Psoas muscle (tissue), 8 donors: ENCODE data around the gene VSTM4. TPM values are rescaled to one million over a fixed set of nuclear protein-coding genes. Genes with fewer than 3 reads are reported as not detected.
A peak's percentile ranks its signal among the peaks of the same experiment; 100 is the strongest.

Source experiments
- ATAC-seq, 4 donors: fragments of 200-7000 bp; cut with Tn5 transposase; one replicate each; pipeline ENCODE4 v1.9.1; 2020; ENCODE audit warnings: moderate library complexity in 3 of 4, mild to moderate bottlenecking in 2 of 4
- DNase-seq, 2 donors: peaks; one replicate each; pipeline ENCODE4 v3.0.0-alpha.2; 2020
- H3K27ac ChIP-seq: fragments of 200-600 bp; one replicate; pipeline ENCODE4 v1.8.0; 2022
- H3K27me3 ChIP-seq, 3 donors: fragments of 200-600 bp in 1 of 3; one replicate each; pipeline versions ENCODE4 v1.6.1 to v1.8.0; 2013 to 2022; ENCODE audit warnings: low read length in 2 of 3, mild to moderate bottlenecking in 2 of 3, moderate library complexity in 1 of 3; ENCODE audit not compliant: insufficient read depth in 3 of 3
- H3K36me3 ChIP-seq, 2 donors: fragments of 200-600 bp in 1 of 2; one replicate each; pipeline versions ENCODE4 v1.6.1 to v1.8.0; 2013 to 2022; ENCODE audit warnings: low read depth in 1 of 2, mild to moderate bottlenecking in 1 of 2, moderate library complexity in 1 of 2; ENCODE audit not compliant: insufficient read depth in 1 of 2
- H3K4me1 ChIP-seq: fragments of 200-600 bp; one replicate; pipeline ENCODE4 v1.8.0; 2022
- H3K4me3 ChIP-seq: fragments of 200-600 bp; one replicate; pipeline ENCODE4 v1.8.0; 2022; ENCODE audit warnings: mild to moderate bottlenecking
- H3K9me3 ChIP-seq: fragments of 200-600 bp; one replicate; pipeline ENCODE4 v1.8.0; 2022
- CTCF ChIP-seq: fragments of 200-600 bp; IDR thresholded peaks from one replicate; pipeline ENCODE4 v1.8.0; 2022; ENCODE audit warnings: antibody characterized with exemption
- WGBS, 3 donors: extraction: QIAGEN DNeasy Blood & Tissue Kit; methylation state at CpG; one replicate each; pipeline versions ENCODE4 v1.1.6 to v1.1.7; 2013; 5-methylcytosine and 5-hydroxymethylcytosine counted together
- intact Hi-C, 2 donors: fragments of 100-400 bp; cut with DNase I; formaldehyde crosslinking; loops; one replicate each; pipeline versions ENCODE4 v1.11.0 to v1.14.2; 2022
- polyA plus RNA-seq, 3 donors: library from polyadenylated mRNA; stranded (reverse); fragments of 200-250 nt; gene quantifications; one replicate each; pipeline ENCODE4 v1.2.3, GENCODE V29; 2013
- total RNA-seq, 4 donors: library from RNA; stranded (reverse); fragmentation: NEBNext Ultra II Directional in 2 of 4; extraction: Animal tissue kit (Norgen Biotek cat#: 25700) in 2 of 4; gene quantifications; one replicate each; pipeline versions ENCODE4 v1.2.1 to v1.2.4, GENCODE V29; 2021 to 2023
- donor health status: healthy with polysubstance abuse.
- donor health status: DM: no; HTN: no; CAD: no; lungs with moderate emphysema.
- donor health status: Bipolar disorder and iron deficiency.
- donor health status: healthy.
- donor health status: DM: yes; HTN: yes; CAD: no.
- donor health status: DM: no; HTN: no; CAD: no.
- donor health status: DM: no; HTN: no; CAD: no.
- donor health status: DM: yes; HTN: yes; CAD: no.

Gene VSTM4
- total and polyA plus RNA-seq, 7 donors = 1.0 to 4.4 (median 1.8) TPM

GRCh38 chr10:49008091-49008490 lies 107.2 kb downstream of the VSTM4 start:
- H3K9me3 ChIP-seq = no peaks in the 10 kb centered on the region
- no peak for TF ChIP-seq CTCF
- H3K36me3 ChIP-seq = no peaks in the 10 kb centered on the region
- intact Hi-C loops = loop anchor here in 1 of 2 donors (10.0 kb wide), 1 partner anchor 107 kb away; the partner anchor contains the start of gene VSTM4
- H3K27me3 ChIP-seq = no peaks in the 10 kb centered on the region
- no peak for DNase-seq
- ATAC-seq = peak in 2 of 4 donors; percentile 40 to 47
- no peak overlapping the region for H3K4me3 ChIP-seq
- peaks cover 13% of the 10 kb centered on the region for H3K4me1 ChIP-seq
- no peak overlapping the region for H3K27ac ChIP-seq
- WGBS, 3 donors = 17% methylated on average over 1 of the region's 1 CpG

GRCh38 chr10:49007129-49007528 lies 108.2 kb downstream of the VSTM4 start:
- no peak overlapping the region for H3K27ac ChIP-seq
- no peak overlapping the region for H3K4me3 ChIP-seq
- no peak for DNase-seq
- no peaks in the 10 kb centered on the region for H3K9me3 ChIP-seq
- no peak for TF ChIP-seq CTCF
- ATAC-seq = no peak
- H3K27me3 ChIP-seq = no peaks in the 10 kb centered on the region
- H3K4me1 ChIP-seq = peaks cover 13% of the 10 kb centered on the region
- 65 to 83% (median 75%) methylated on average over 5 of the region's 5 CpGs for WGBS, 3 donors
- intact Hi-C loops = loop anchor here in 1 of 2 donors (10.0 kb wide), 1 partner anchor 108 kb away; the partner anchor contains the start of gene VSTM4
- H3K36me3 ChIP-seq = no peaks in the 10 kb centered on the region

GRCh38 chr10:49005270-49005669 lies 110.1 kb downstream of the VSTM4 start:
- ATAC-seq = peak in 1 of 4 donors; percentile 46

GRCh38 chr10:49001870-49002672 lies 113.3 kb downstream of the VSTM4 start:
- no peaks in the 10 kb centered on the region for H3K9me3 ChIP-seq
- TF ChIP-seq CTCF = no peak
- no peak overlapping the region for H3K27ac ChIP-seq
- H3K4me1 ChIP-seq = no peaks in the 10 kb centered on the region
- intact Hi-C loops = loop anchor here in 1 of 2 donors (10.0 kb wide), 1 partner anchor 113 kb away; the partner anchor contains the start of gene VSTM4
- ATAC-seq (peak in 1 of 4 donors; percentile 30), DNase-seq (no peak)
- no peaks in the 10 kb centered on the region for H3K27me3 ChIP-seq
- no peak overlapping the region for H3K4me3 ChIP-seq
- 67 to 69% (median 67%) methylated on average over 17 of the region's 17 CpGs for WGBS, 3 donors
- H3K36me3 ChIP-seq = no peaks in the 10 kb centered on the region

More at GRCh38 chr10:49005270-49005669, 110.1 kb downstream of the VSTM4 start:
- no peaks in the 10 kb centered on the region for H3K9me3 ChIP-seq
- WGBS, 3 donors = 45 to 60% (median 48%) methylated on average over 5 of the region's 5 CpGs
- intact Hi-C loops = loop anchor here in 1 of 2 donors (10.0 kb wide), 1 partner anchor 110 kb away; the partner anchor contains the start of gene VSTM4
- no peak for TF ChIP-seq CTCF
- no peaks in the 10 kb centered on the region for H3K27me3 ChIP-seq
- H3K4me3 ChIP-seq = no peak overlapping the region
- peaks cover 13% of the 10 kb centered on the region for H3K4me1 ChIP-seq
- no peak overlapping the region for H3K27ac ChIP-seq
- no peak for DNase-seq
- no peaks in the 10 kb centered on the region for H3K36me3 ChIP-seq
